Measurements from ENCODE around the gene MAVS.

- TF ChIP-seq CTCF (IDR thresholded peaks at IDR 0.05): no peak
- no peak for TF ChIP-seq POLR2A (IDR thresholded peaks at IDR 0.05)
- TF ChIP-seq POLR2AphosphoS5 (IDR thresholded peaks at IDR 0.05): no peak
Measured at GRCh38 chr20:3848565-3848964, 1.9 kb downstream of the MAVS start.
